H9 (cell line): ENCODE results near the gene GLCCI1. TPM values are rescaled to one million over a fixed set of nuclear protein-coding genes. Genes with fewer than 3 reads are reported as not detected.

Source experiments
- DNase-seq: peaks from one replicate; pipeline ENCODE4 v3.0.0-alpha.2; 2017
- H2AFZ ChIP-seq: one replicate; pipeline ENCODE4 v1.6.1; 2013; ENCODE audit warnings: mild to moderate bottlenecking, low read length, control low read depth, moderate library complexity
- H2AK5ac ChIP-seq: 2 replicates; pipeline ENCODE4 v1.6.1; 2013; ENCODE audit warnings: low read length, control low read depth, mixed read lengths; ENCODE audit not compliant: insufficient read length
- H2BK120ac ChIP-seq: one replicate; pipeline ENCODE4 v1.6.1; 2013; ENCODE audit warnings: low read depth, mild to moderate bottlenecking, low read length, control low read depth, inconsistent platforms; ENCODE audit not compliant: poor library complexity, severe bottlenecking
- H2BK12ac ChIP-seq: 2 replicates; pipeline ENCODE4 v1.6.1; 2013; ENCODE audit warnings: low read length, control low read depth, mixed read lengths, low read depth; ENCODE audit not compliant: insufficient read length
- H2BK15ac ChIP-seq: 2 replicates; pipeline ENCODE4 v1.6.1; 2013; ENCODE audit warnings: low read depth, low read length, control low read depth
- H2BK20ac ChIP-seq: one replicate; pipeline ENCODE4 v1.6.1; 2013; ENCODE audit warnings: low read depth, mild to moderate bottlenecking, low read length, control low read depth, inconsistent platforms; ENCODE audit not compliant: poor library complexity, severe bottlenecking
- H2BK5ac ChIP-seq: 2 replicates; pipeline ENCODE4 v1.6.1; 2013; ENCODE audit warnings: low read length, control low read depth, mixed read lengths; ENCODE audit not compliant: insufficient read length
- H3K14ac ChIP-seq: 2 replicates; pipeline ENCODE4 v1.6.1; 2013; ENCODE audit warnings: low read length, control low read depth; ENCODE audit not compliant: insufficient read depth
- H3K18ac ChIP-seq: 2 replicates; pipeline ENCODE4 v1.6.1; 2013; ENCODE audit warnings: low read depth, mild to moderate bottlenecking, mixed read lengths, low read length, control low read depth; ENCODE audit not compliant: insufficient read length
- H3K23ac ChIP-seq: 2 replicates; pipeline ENCODE4 v1.6.1; 2013; ENCODE audit warnings: low read length, control low read depth, mixed read lengths, low read depth; ENCODE audit not compliant: insufficient read length
- H3K23me2 ChIP-seq: 2 replicates; pipeline ENCODE4 v1.6.1; 2013; ENCODE audit warnings: low read depth, mild to moderate bottlenecking, mixed read lengths, low read length, control low read depth; ENCODE audit not compliant: insufficient read length, poor library complexity, severe bottlenecking
- H3K27ac ChIP-seq: 2 replicates; pipeline ENCODE4 v1.5.1; 2013; ENCODE audit warnings: low read length, control low read depth, mixed read lengths, low read depth; ENCODE audit not compliant: insufficient read length
- H3K27me3 ChIP-seq: 2 replicates; pipeline ENCODE4 v1.6.1; 2013; ENCODE audit warnings: low read length, control low read depth, inconsistent platforms; ENCODE audit not compliant: insufficient read depth
- H3K4ac ChIP-seq: 2 replicates; pipeline ENCODE4 v1.6.1; 2013; ENCODE audit warnings: low read depth, mild to moderate bottlenecking, control low read depth, inconsistent platforms, low read length, moderate library complexity
- H3K4me1 ChIP-seq: 2 replicates; pipeline ENCODE4 v1.6.1; 2013; ENCODE audit warnings: low read length, control low read depth, inconsistent platforms; ENCODE audit not compliant: insufficient read depth
- H3K4me2 ChIP-seq: 2 replicates; pipeline ENCODE4 v1.6.1; 2013; ENCODE audit warnings: low read length, control low read depth, mixed read lengths; ENCODE audit not compliant: insufficient read length, insufficient read depth
- H3K56ac ChIP-seq: 2 replicates; pipeline ENCODE4 v1.6.1; 2013; ENCODE audit warnings: low read depth, mild to moderate bottlenecking, mixed read lengths, low read length, control low read depth; ENCODE audit not compliant: insufficient read length
- H3K79me1 ChIP-seq: 2 replicates; pipeline ENCODE4 v1.6.1; 2013; ENCODE audit warnings: low read depth, mild to moderate bottlenecking, moderate library complexity, low read length, control low read depth, inconsistent platforms; ENCODE audit not compliant: insufficient read depth, poor library complexity, severe bottlenecking
- H3K79me2 ChIP-seq: 2 replicates; pipeline ENCODE4 v1.6.1; 2013; ENCODE audit warnings: low read length, control low read depth, inconsistent platforms; ENCODE audit not compliant: insufficient read depth
- H3K9ac ChIP-seq: 2 replicates; pipeline ENCODE4 v1.6.1; 2013; ENCODE audit warnings: low read length, control low read depth, mixed read lengths; ENCODE audit not compliant: insufficient read length; ENCODE audit errors: extremely low read depth
- H3K9me3 ChIP-seq: one replicate; pipeline ENCODE4 v1.6.1; 2013; ENCODE audit warnings: low read depth, low read length, inconsistent platforms; ENCODE audit not compliant: control insufficient read depth
- H3T11ph ChIP-seq: one replicate; pipeline ENCODE4 v1.6.1; 2013; ENCODE audit warnings: mild to moderate bottlenecking, low read length, control low read depth, inconsistent platforms
- H4K20me1 ChIP-seq: one replicate; pipeline ENCODE4 v1.6.1; 2013; ENCODE audit not compliant: control insufficient read depth, insufficient read length, insufficient read depth
- H4K5ac ChIP-seq: 2 replicates; pipeline ENCODE4 v1.6.1; 2013; ENCODE audit warnings: low read depth, mild to moderate bottlenecking, mixed read lengths, low read length, control low read depth; ENCODE audit not compliant: insufficient read length
- H4K8ac ChIP-seq: replicated peaks from 2 replicates; pipeline ENCODE4 v1.6.1; 2013; ENCODE audit warnings: low read length, control low read depth, mixed read lengths, low read depth; ENCODE audit not compliant: insufficient read length
- H4K91ac ChIP-seq: 2 replicates; pipeline ENCODE4 v1.6.1; 2013; ENCODE audit warnings: low read depth, mild to moderate bottlenecking, moderate library complexity, mixed read lengths, low read length, control low read depth; ENCODE audit not compliant: insufficient read length
- H3K27ac Mint-ChIP-seq, 3 experiments: 2 replicates in 2 of 3; 3 replicates in 1 of 3; pipeline ENCODE4 v1.8.0; 2020 to 2021; ENCODE audit warnings: mixed read lengths in 3 of 3, mild to moderate bottlenecking in 1 of 3, moderate library complexity in 1 of 3
- H3K27me3 Mint-ChIP-seq: 2 replicates; pipeline ENCODE4 v1.8.0; 2021; ENCODE audit warnings: low read depth, mild to moderate bottlenecking, moderate library complexity, mixed read lengths
- H3K36me3 Mint-ChIP-seq, 3 experiments: 2 replicates in 2 of 3; 3 replicates in 1 of 3; pipeline ENCODE4 v1.8.0; 2020 to 2021; ENCODE audit warnings: low read depth in 3 of 3, mixed read lengths in 3 of 3; ENCODE audit not compliant: insufficient read depth in 1 of 3
- H3K4me1 Mint-ChIP-seq, 2 experiments: 2 replicates each; pipeline ENCODE4 v1.8.0; 2020; ENCODE audit warnings: mixed read lengths in 2 of 2
- H3K4me3 Mint-ChIP-seq, 2 experiments: 2 replicates in 1 of 2; 3 replicates in 1 of 2; pipeline ENCODE4 v1.8.0; 2020 to 2021; ENCODE audit warnings: mild to moderate bottlenecking in 2 of 2, mixed read lengths in 2 of 2, moderate library complexity in 1 of 2
- H3K9me3 Mint-ChIP-seq, 2 experiments: 2 replicates in 1 of 2; 3 replicates in 1 of 2; pipeline ENCODE4 v1.8.0; 2020; ENCODE audit warnings: mild to moderate bottlenecking in 2 of 2, mixed read lengths in 2 of 2, moderate library complexity in 1 of 2
- CTCF ChIP-seq: fragments of 200-600 bp; sonication (generic); conservative IDR thresholded peaks from 3 replicates; pipeline ENCODE4 v1.8.0; 2021; ENCODE audit warnings: antibody characterized with exemption, mild to moderate bottlenecking
- WGBS: extraction: QIAGEN DNeasy Blood & Tissue Kit; methylation state at CpG from one replicate; pipeline ENCODE4 v1.1.7; 2013; ENCODE audit warnings: missing lambda C conversion rate, low lambda C conversion rate, mixed read lengths; ENCODE audit not compliant: insufficient read length; ENCODE audit errors: extremely low coverage; 5-methylcytosine and 5-hydroxymethylcytosine counted together
- total RNA-seq: library from RNA; stranded (reverse); gene quantifications from 2 replicates; pipeline ENCODE4 v1.2.1, GENCODE V29; 2021

The GLCCI1 gene
- total RNA-seq, 1 experiment from 2014 or later, result 19.1 TPM

DNA sequence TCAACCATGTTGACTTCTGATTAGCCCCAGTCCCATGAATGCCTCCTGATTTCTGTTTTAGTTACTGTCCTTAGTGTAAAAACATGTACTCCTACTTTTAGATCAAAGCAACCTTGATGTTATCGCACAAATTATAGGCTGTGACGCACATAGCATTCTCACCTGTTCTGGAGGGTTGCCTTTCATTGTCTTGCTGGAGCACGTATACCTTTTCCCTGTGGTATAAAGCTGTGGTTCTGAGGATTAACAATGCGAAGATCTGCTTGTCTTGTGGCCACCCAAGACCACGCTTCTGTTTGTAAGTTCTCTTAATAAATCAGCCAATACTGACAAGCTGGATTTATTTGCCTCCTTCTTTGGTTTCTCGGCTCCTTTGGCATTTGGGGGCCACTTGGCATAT lies 30.1 kb upstream of the GLCCI1 start:
- DNase-seq, result no peak
- Histone ChIP-seq H3K79me1 (no peaks in the 10 kb centered on the region), H2BK12ac (no peak overlapping the region), H3K9ac (no peak overlapping the region), H3K14ac (no peak overlapping the region), H3K18ac (no peak overlapping the region), H3K79me2 (no peaks in the 10 kb centered on the region), H3K4me2 (no peak overlapping the region), H2BK20ac (no peak overlapping the region), H3K23ac (no peak overlapping the region), H3K4me1 (no peaks in the 10 kb centered on the region), H3K27ac (no peak overlapping the region), H2AK5ac (no peak overlapping the region), H2AFZ (no peak overlapping the region), H2BK120ac (no peak overlapping the region), H2BK15ac (no peak overlapping the region), H2BK5ac (no peak overlapping the region), H3K27me3 (no peaks in the 10 kb centered on the region), H4K91ac (no peak overlapping the region), H3T11ph (no peak overlapping the region), H4K20me1 (no peaks in the 10 kb centered on the region), H3K9me3 (no peaks in the 10 kb centered on the region), H3K4ac (no peak overlapping the region), H3K56ac (no peak overlapping the region), H3K23me2 (no peaks in the 10 kb centered on the region), H4K8ac (no peak overlapping the region), H4K5ac (no peak overlapping the region)
- Mint-ChIP-seq H3K4me1 (peaks cover 21 to 31% of the 10 kb centered on the region in 2 experiments), H3K4me3 (no peak overlapping the region), H3K36me3 (no peaks in the 10 kb centered on the region), H3K27ac (no peak overlapping the region), H3K27me3 (no peaks in the 10 kb centered on the region; the same call in 1 of the 2 replicates), H3K9me3 (no peaks in the 10 kb centered on the region)
- no peak for TF ChIP-seq CTCF
- no CpG with 5 or more reads among the region's 6 CpGs for WGBS
